K562 (cell line): ENCODE data around the gene MED13L. TPM values are rescaled to one million over a fixed set of nuclear protein-coding genes. Genes with fewer than 3 reads are reported as not detected.

ENCODE experiments used
- ATAC-seq: fragments of 200-7000 bp; cut with Tn5 transposase; 3 replicates; pipeline ENCODE4 v1.9.1; 2020; ENCODE audit warnings: moderate library complexity
- BruUV-seq: library from RNA; stranded (reverse); fragments of 400-500 nt; replicated peaks from 2 replicates; lab custom pipeline; 2021; lab: Mats Ljungman, UMichigan
- CTCF ChIA-PET: fragments of 300-600 bp; formaldehyde crosslinking; extraction: SDS; loops from one replicate; lab custom pipeline; 2021; ENCODE audit warnings: low intra/inter-chr PET ratio; lab: Yijun Ruan, JAX
- POLR2A ChIA-PET: fragments of 300-600, 350-650 bp; sonication (Branson Sonifier 250); formaldehyde crosslinking; extraction: SDS; loops from one replicate; lab custom pipeline; 2021; ENCODE audit warnings: antibody characterized with exemption, inconsistent platforms; lab: Yijun Ruan, JAX
- DNase-seq, 4 experiments: peaks; one replicate each; pipeline versions ENCODE4 v3.0.0 to v3.0.0-alpha.2; 2011 to 2018; ENCODE audit warnings: low spot score in 3 of 4, mixed read lengths in 3 of 4; ENCODE audit errors: extremely low read depth in 1 of 4
- FAIRE-seq: peaks from 2 replicates; lab custom pipeline; 2011; peaks lifted over from hg19 to GRCh38; lab: Jason Lieb, UNC
- H2AFZ ChIP-seq: 2 replicates; pipeline ENCODE4 v1.6.0; 2011; ENCODE audit warnings: low read depth, low read length, control low read depth, inconsistent platforms
- H3K27ac ChIP-seq: fragments of 200-600 bp; 3 replicates; pipeline ENCODE4 v1.8.0; 2011; ENCODE audit warnings: low read depth, mild to moderate bottlenecking, control low read depth, inconsistent platforms, low read length, moderate library complexity, mixed read lengths; ENCODE audit errors: extremely low read depth
- H3K27me3 ChIP-seq, 2 experiments: fragments of 300-600 bp in 1 of 2; 2 replicates in 1 of 2; 3 replicates in 1 of 2; pipeline versions ENCODE4 v1.6.0 to v1.8.0; 2011; ENCODE audit warnings: inconsistent platforms in 2 of 2, low read length in 2 of 2, mild to moderate bottlenecking in 1 of 2, mixed read lengths in 1 of 2, moderate library complexity in 1 of 2; ENCODE audit not compliant: control insufficient read depth in 2 of 2, insufficient read depth in 2 of 2
- H3K36me3 ChIP-seq: fragments of 300-600 bp; 3 replicates; pipeline ENCODE4 v1.8.0; 2011; ENCODE audit warnings: mild to moderate bottlenecking, low read length, inconsistent platforms; ENCODE audit not compliant: control insufficient read depth, insufficient read depth
- H3K4me1 ChIP-seq, 2 experiments: fragments of 200-600 bp in 1 of 2; replicated peaks in 1 of 2; 2 replicates in 1 of 2; 3 replicates in 1 of 2; pipeline versions ENCODE4 v1.5.1 to v1.8.0; 2011; ENCODE audit warnings: inconsistent platforms in 2 of 2, low read length in 2 of 2, mild to moderate bottlenecking in 1 of 2, mixed read lengths in 1 of 2, moderate library complexity in 1 of 2; ENCODE audit not compliant: control insufficient read depth in 2 of 2, insufficient read depth in 2 of 2
- H3K4me2 ChIP-seq: 2 replicates; pipeline ENCODE4 v1.6.1; 2011; ENCODE audit warnings: low read length, control low read depth, inconsistent platforms, mixed read lengths; ENCODE audit not compliant: insufficient read depth
- H3K4me3 ChIP-seq: fragments of 200-600 bp; sonication (generic), shearing (Covaris generic); 2 replicates; pipeline ENCODE4 v1.5.1; 2016; ENCODE audit warnings: control low read depth, inconsistent platforms
- H3K79me2 ChIP-seq: fragments of 200-600 bp; 3 replicates; pipeline ENCODE4 v1.8.0; 2011; ENCODE audit warnings: low read length, inconsistent platforms; ENCODE audit not compliant: control insufficient read depth, insufficient read depth
- H3K9ac ChIP-seq, 2 experiments: 2 replicates each; pipeline versions ENCODE4 v1.6.0 to v1.6.1; 2011; ENCODE audit warnings: low read depth in 2 of 2, low read length in 2 of 2, control low read depth in 1 of 2, inconsistent platforms in 1 of 2, mild to moderate bottlenecking in 1 of 2, mixed read lengths in 1 of 2; ENCODE audit not compliant: insufficient read depth in 1 of 2
- H3K9me1 ChIP-seq: one replicate; pipeline ENCODE4 v1.6.0; 2011; ENCODE audit warnings: inconsistent platforms, mild to moderate bottlenecking, low read length, moderate library complexity; ENCODE audit not compliant: control insufficient read depth, insufficient read depth
- H3K9me3 ChIP-seq: replicated peaks from 2 replicates; pipeline ENCODE4 v1.5.1; 2011; ENCODE audit warnings: low read depth, low read length, inconsistent platforms; ENCODE audit not compliant: control insufficient read depth, insufficient read depth
- H4K20me1 ChIP-seq: replicated peaks from 2 replicates; pipeline ENCODE4 v1.6.1; 2011; ENCODE audit warnings: low read length, inconsistent platforms, mixed read lengths; ENCODE audit not compliant: control insufficient read depth, insufficient read depth
- C11orf30 ChIP-seq: fragments of 450-650 bp; IDR thresholded peaks from 2 replicates; pipeline ENCODE4 v1.6.1; 2016; ENCODE audit warnings: low read depth, mild to moderate bottlenecking
- CHD4 ChIP-seq: fragments of 200-600 bp; sonication (generic); IDR thresholded peaks from 3 replicates; pipeline ENCODE4 v1.6.1; 2012; ENCODE audit warnings: low read depth, mild to moderate bottlenecking, mixed read lengths, low read length, inconsistent platforms; ENCODE audit not compliant: insufficient read depth, insufficient replicate concordance, poor library complexity, severe bottlenecking
- E2F1 ChIP-seq: sonication (generic); formaldehyde crosslinking; IDR thresholded peaks from 2 replicates; pipeline ENCODE4 v1.8.1; 2023; ENCODE audit warnings: mild to moderate bottlenecking, missing genetic modification reagents, moderate library complexity
- PRMT5 ChIP-seq: sonication (generic); formaldehyde crosslinking; IDR thresholded peaks from 2 replicates; pipeline ENCODE4 v1.5.0; 2020; ENCODE audit warnings: missing genetic modification reagents
- TSC22D4 ChIP-seq: fragments of 450-650 bp; IDR thresholded peaks from 2 replicates; pipeline ENCODE4 v1.6.1; 2016; ENCODE audit warnings: missing genetic modification characterization, missing biosample characterization, control low read depth
- TSHZ1 ChIP-seq: fragments of 250-450 bp; sonication (Bioruptor Pico); IDR thresholded peaks from 2 replicates; pipeline ENCODE4 v1.4.0; 2020; ENCODE audit warnings: mild to moderate bottlenecking, moderate library complexity
- WGBS: fragments of 100-300 bp; shearing (Covaris generic); methylation state at CpG from one replicate; pipeline ENCODE4 v1.1.6; 2016; ENCODE audit warnings: low coverage, mixed read lengths; ENCODE audit not compliant: insufficient coverage; ENCODE audit errors: missing lambda C conversion rate; 5-methylcytosine and 5-hydroxymethylcytosine counted together
- in situ Hi-C: fragments of 300-500 bp; cut with MboI; formaldehyde crosslinking; loops from 4 replicates; pipeline ENCODE4 v1.15.0; 2018; ENCODE audit warnings: inconsistent platforms, mixed read lengths
- intact Hi-C: fragments of 100-400 bp; cut with micrococcal nuclease; formaldehyde crosslinking; loops from 2 replicates; pipeline ENCODE4 v1.14.2; 2022
- polyA plus RNA-seq, 8 experiments: library from polyadenylated mRNA; depleted of rRNA in 4 of 8; stranded (reverse) in 5 of 8; unstranded in 3 of 8; fragments of >200 nt; fragmentation: Nextera tagmentation in 2 of 8; fragmentation: Illumina TruSeq in 1 of 8; extraction: Ambion mirVana in 2 of 8; extraction: Trizol in 1 of 8; gene quantifications; 2 replicates each; pipeline versions ENCODE4 v1.2.1 to v1.2.3, GENCODE V29; 2011 to 2014; ENCODE audit warnings: inconsistent platforms in 1 of 8, missing spikeins in 1 of 8
- total RNA-seq, 7 experiments: library from RNA; depleted of rRNA in 6 of 7; stranded (reverse); fragments of >200 nt in 6 of 7; fragmentation: Illumina TruSeq in 2 of 7; extraction: Trizol in 2 of 7; gene quantifications; 2 replicates each; pipeline versions ENCODE4 v1.2.1 to v1.2.3, GENCODE V29; 2011 to 2021; ENCODE audit warnings: low replicate concordance in 1 of 7

The MED13L gene
- total and polyA plus RNA-seq, 9 of the 15 experiments (the other 6 are each of a cell fraction or from before 2014, with no cell fraction given): 13.4 to 90.3 (median 36.9) TPM

- BruUV-seq: no TSS peak
- Histone ChIP-seq H3K9ac (no peak overlapping the region), H3K27me3 (no peaks in the 10 kb centered on the region), H3K9me3 (no peaks in the 10 kb centered on the region)
- ATAC-seq: no peak
- 92% methylated on average over 2 of the region's 2 CpGs for WGBS
- intact Hi-C loops: no loop called here
- POLR2A ChIA-PET: interaction anchor here (0.9 to 1.4 kb wide), 3 partner anchors 10 to 124 kb away, joined by 3 to 4 read pairs (median 4); no protein-coding TSS in a partner anchor
- TF ChIP-seq C11orf30: no peak
- TF ChIP-seq, all 486 proteins: peak for 0
- no peak overlapping the region for H3K4me3 ChIP-seq
- FAIRE-seq (no peak), DNase-seq (no peak)
- H3K79me2 ChIP-seq: peaks cover 74% of the 10 kb centered on the region
- H3K27ac ChIP-seq: no peak overlapping the region
- in situ Hi-C loops: no loop called here
- CTCF ChIA-PET: no interaction called here
- no peaks in the 10 kb centered on the region for H3K9me1 ChIP-seq
- no peaks in the 10 kb centered on the region for H4K20me1 ChIP-seq
- no peak overlapping the region for H2AFZ ChIP-seq
- H3K36me3 ChIP-seq: no peaks in the 10 kb centered on the region
- no peaks in the 10 kb centered on the region for H3K4me1 ChIP-seq
- no peak overlapping the region for H3K4me2 ChIP-seq
Measured at GRCh38 chr12:116039081-116039480, 238.4 kb downstream of the MED13L start.

GRCh38 chr12:116037941-116038837, 239.3 kb downstream of the MED13L start:
- DNase-seq (no peak), FAIRE-seq (no peak), ATAC-seq (no peak)
- Histone ChIP-seq H3K27ac (no peak overlapping the region), H3K4me1 (no peaks in the 10 kb centered on the region), H3K4me2 (no peak overlapping the region), H2AFZ (no peak overlapping the region), H3K9ac (no peak overlapping the region), H3K27me3 (no peaks in the 10 kb centered on the region), H3K4me3 (no peak overlapping the region), H3K9me3 (no peaks in the 10 kb centered on the region), H3K36me3 (no peaks in the 10 kb centered on the region), H3K79me2 (peaks cover 73% of the 10 kb centered on the region), H3K9me1 (no peaks in the 10 kb centered on the region), H4K20me1 (no peaks in the 10 kb centered on the region)
- 78% methylated on average over 6 of the region's 6 CpGs for WGBS
- ChIA-PET POLR2A (interaction anchor here (1.4 kb wide), 1 partner anchor 9 kb away, joined by 4 read pairs; no protein-coding TSS in a partner anchor), CTCF (no interaction called here)
- in situ Hi-C loops (no loop called here), intact Hi-C loops (no loop called here)
- BruUV-seq: no TSS peak
- TF ChIP-seq CHD4 (no peak), PRMT5 (CRISPR knock-in tag) (no peak), E2F1 (CRISPR knock-in tag) (no peak), TSC22D4 (tag) (no peak), TSHZ1 (CRISPR knock-in tag) (no peak)
